Activated CD8-positive, alpha-beta memory T cell treated with anti-CD3 and anti-CD28 coated beads for 24 hours (primary cell): Measurements from ENCODE around the gene ZNF213.
"Not testable (repeated sequence)": the region's sequence is repeated elsewhere in the genome, so short reads cannot be mapped to it uniquely, and the experiment has no call there.

Experiments
- DNase-seq: peaks from one replicate; pipeline ENCODE4 v3.0.0-alpha.2; 2020

ZNF213 gene

DNA sequence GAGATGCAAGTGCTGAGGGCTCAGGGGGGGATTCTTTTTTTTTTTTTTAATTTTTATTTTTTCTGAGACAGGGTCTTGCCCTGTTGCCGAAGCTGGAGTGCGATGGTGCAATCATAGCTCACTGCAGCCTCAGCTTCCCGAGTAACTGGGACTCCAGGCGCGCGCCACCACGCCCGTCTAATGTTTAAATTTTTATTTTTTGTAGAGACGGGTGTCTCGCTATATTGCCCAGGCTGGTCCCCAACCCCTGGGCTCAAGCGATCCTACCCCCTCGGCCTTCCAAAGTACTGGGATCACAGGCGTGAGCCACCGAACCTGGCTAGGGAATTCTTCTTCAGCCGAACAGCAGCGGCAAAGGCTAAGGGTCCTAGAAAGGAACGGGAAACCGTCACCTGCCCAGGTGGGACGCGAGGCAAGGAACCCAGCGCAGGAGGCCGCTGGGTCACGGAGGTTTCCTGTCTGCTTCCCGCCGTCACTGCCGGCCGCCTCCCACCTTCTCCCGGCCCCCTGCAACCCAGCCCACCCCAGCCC, 39.9 kb downstream of the ZNF213 start:
- no peak for DNase-seq

DNA sequence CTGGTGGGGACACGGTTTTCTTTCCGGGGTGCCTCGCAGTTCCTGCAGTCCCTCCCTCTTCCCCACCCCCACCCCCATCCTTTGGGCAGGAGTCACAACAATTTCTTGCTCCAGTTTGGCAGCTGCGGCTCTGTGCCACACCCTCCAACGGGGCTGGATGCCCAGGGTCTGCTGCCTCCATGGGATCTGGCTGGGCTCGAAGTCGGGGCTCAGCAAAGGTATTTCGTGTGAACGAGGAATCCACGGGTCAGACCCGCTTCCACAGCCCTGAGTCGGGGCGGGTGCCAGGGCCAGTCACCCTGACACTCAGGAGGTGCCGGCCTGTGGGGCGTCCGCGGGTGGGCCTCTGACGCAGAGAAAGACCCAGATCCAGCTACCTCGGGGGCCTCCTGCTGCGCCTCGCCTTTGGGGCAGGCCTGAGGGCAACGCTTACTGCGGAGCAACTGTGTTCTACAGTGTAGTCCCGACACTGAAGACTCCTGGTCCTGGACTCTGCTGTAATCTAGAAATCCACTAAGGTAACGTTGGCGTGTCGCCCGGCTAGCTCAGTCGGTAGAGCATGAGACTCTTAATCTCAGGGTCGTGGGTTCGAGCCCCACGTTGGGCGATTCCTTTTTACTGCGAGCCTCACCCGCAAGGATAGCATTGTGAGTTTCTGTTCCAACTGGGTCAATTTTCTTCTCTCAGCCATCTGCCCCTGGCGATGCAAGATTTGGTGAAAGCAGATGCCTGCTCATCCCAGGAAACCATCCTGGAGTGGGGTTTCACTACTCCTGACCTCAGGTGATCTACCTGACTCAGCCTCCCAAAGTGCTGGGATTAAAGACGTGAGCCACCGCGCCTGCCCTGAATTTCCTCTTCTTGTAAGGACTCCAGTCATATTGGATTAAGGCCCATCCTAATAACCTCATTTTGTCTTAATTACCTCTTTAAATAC, 40.6 kb downstream of the ZNF213 start:
- DNase-seq: peak; percentile 82

DNA sequence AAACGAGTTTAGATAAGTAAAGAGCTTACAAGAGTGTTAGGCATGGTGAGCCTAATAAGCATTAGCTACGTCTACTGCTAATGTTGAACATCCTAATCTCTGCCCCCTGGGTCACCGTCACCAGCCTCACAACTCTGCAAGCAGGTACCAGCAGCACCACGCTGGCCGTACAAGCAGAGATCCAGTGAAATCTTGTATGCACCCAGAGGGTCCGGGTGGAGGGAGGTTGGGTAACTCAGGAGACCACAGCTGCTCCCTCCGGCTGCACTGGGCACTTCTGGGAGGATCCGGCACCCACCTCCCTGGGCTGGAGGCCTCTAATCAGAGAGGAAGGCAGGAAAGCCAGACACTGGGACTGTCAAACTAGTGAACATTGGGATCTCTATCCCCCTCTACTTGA, 44.8 kb downstream of the ZNF213 start:
- DNase-seq: no peak

DNA sequence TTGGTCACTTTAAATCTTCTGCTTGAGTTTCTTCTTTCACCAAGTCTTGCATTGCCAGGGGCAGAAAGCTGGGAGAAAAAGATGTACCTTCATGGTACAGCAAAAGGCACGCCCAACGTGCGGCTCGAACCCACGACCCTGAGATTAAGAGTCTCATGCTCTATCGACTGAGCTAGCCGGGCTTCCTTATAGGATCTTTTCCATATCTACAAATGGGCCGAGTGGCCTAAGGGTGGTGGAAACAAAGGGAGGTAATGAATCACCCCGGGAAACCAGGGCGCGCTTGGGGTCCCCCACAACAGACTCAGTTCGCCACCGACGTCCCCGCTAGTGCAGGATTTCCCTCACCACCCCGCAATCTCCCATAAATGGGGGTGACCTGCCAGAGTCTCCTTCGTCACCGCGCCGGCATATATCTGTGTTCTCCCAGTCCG, 45.6 kb downstream of the ZNF213 start:
- DNase-seq: no peak

DNA sequence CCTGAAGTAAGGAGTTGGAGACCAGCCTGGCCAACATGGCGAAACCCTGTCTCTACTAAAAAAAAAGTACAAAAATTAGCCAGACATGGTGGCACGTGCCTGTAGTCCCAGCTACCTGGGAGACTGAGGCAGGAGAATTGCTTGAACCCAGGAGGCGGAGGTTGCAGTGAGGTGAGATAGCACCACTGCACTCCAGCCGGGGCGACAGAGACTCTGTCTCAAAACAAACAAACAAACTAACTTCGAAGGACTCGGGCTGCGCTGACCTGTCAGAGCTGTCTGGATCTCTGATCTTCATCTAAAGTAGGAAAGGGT, 47.4 kb downstream of the ZNF213 start:
- not testable (repeated sequence) for DNase-seq

DNA sequence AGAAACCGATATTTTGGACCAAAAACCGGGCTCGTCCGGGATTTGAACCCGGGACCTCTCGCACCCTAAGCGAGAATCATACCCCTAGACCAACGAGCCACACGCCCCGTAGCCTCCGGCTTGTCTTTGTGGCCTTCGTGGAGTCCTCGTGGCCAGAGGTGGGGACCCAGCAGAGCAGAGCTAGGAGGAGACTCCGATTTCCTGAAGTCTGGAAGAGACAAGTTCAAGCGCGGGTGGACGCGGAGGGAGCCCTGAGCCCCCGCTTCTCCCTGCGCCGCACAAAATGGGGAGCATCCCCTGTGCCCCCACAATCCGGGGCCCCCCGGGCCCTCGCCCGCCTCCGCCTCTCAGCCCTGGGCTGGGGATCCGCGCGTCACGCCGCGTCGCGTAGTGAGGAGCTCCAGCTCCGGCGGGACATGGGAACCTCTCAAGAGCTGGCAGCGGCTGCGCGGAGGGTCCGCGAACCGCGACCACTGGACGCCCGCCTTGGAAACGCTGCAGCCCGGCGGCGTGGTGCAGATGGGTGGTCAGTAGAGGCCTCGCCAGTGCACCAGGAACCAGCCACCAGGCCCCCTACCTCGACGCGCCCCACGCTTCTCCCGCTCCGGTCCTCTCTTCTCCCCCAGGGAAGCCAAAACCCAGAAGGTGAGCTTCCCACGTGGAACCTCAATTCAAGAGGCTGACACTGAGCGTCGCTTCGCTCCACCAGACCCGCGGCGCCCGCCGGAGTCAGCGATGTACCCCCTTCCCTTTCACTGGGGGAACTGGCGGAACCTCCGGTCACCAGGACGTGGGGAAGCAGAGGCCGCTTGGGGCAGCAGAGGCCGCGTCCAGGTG, 48.0 kb downstream of the ZNF213 start:
- DNase-seq: peak; percentile 91

DNA sequence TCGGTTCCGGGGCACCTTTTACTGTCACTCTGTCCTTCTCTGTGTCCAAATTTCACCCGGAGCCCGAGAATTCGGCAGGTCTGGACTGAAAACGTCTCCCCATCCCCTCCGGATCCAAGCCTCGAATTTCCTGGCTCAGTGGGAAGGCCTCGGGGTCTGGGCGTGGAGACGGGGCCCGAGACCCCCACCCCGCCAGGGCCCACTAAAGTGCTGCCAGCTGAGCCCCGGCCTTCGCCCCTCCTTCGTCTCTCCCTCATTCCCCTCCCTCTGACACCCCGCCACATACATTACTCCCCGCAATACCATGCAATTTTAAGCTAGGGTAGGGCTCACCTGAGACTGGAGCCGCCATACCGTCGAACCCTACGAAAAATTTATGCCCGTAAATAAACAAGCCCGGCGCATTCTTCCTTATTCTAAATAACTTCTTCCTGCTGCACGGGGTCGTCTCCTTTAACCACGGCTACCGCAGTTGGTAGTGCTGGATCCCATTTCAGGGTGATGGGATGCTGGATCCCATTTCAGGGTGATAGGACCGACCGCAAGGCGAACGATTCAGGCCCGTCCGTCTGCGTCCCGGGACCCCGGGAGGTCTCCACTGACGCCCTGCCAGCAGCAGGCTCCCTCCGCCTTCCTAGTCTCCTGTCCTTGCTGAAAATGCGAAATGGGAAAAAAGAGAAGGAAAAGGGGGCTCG, 48.8 kb downstream of the ZNF213 start:
- DNase-seq: no peak

DNA sequence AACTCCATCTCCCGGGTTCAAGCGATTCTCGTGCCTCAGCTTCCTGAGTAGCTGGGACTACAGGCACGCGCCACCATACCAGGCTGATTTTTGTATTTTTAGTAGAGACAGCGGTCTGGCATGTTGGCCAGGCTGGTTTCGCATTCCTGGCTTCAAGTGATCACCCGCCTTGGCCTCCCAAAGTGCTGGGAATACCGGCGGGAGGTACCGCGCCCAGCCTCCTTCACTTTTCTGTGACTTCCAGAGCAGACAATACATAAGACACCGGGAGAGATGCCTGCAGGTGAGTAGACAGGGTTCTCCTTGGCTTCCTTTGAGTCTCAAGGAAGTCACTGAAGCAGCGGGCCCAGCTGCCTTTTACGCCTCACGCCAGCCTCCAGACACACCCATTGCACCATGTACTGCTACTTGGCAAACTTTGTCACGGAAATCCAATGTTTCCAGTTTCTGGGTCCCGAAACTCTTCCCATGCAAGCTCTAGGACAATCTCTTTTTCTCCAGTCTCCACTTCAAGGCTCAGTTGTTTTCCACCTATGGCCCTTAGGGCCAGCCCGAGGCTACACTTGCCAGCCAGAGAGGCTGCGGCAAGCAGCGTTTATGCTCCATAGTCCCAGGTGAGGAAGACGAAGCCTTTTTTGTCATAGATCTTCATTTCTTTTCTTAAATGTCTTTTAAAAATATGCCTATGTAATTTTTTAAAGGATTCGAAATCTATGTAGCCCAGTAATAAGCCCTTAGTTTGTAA, 52.3 kb downstream of the ZNF213 start:
- DNase-seq: no peak

DNA sequence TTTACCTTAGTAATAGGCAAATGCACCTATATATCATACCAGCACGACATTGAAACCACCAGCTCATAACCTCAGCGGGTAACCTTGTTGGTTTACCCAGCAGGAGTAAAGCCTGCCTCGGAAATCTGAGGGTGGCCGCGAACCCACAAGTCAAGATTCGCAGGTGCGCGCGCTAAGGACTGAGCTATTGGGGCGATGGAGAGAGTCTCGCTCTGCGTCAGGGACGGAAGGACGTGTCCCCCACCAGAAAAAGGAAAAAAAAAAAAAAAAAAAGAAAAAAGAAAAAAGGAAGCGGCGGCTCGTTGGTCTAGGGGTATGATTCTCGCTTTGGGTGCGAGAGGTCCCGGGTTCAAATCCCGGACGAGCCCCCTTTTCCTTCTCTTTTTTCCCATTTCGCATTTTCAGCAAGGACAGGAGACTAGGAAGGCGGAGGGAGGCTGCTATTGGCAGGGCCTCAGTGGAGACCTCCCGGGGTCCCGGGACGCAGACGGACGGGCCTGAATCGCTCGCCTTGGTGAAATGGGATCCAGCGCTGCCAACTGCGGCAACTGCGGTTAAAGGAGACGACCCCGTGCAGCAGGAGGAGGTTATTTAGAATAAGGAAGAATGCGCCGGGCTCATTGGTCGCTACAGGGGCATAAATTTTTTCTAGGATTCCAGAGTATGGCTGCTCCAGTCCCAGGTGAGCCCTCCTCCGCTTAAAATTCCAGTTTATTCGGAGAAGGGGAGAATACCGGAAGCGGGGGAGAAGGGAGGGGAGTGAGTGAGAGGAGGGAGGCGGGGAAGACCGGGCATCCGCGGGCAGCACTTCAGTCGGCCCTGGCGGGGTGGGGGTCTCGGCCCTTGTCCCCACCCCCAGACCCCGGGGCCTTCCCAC, 53.2 kb downstream of the ZNF213 start, which contains the start of gene OR1F1:
OR1F1 (plus strand) TSS at position 407 of the 877 bp plus-strand sequence.
- DNase-seq: peak; percentile 85

DNA sequence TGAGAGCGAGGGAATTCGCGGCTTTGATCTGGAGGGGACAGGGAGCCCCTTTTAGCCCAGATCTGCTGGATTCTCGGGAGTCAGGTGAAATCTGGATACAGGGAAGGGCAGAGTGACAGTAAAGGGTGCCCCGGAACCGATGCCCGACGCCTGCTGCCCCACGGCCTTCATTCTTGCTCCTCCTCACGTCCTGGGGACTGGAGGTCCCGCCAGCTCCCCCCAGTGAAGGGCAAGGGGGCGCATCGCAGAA, 53.8 kb downstream of the ZNF213 start:
- DNase-seq: no peak

DNA sequence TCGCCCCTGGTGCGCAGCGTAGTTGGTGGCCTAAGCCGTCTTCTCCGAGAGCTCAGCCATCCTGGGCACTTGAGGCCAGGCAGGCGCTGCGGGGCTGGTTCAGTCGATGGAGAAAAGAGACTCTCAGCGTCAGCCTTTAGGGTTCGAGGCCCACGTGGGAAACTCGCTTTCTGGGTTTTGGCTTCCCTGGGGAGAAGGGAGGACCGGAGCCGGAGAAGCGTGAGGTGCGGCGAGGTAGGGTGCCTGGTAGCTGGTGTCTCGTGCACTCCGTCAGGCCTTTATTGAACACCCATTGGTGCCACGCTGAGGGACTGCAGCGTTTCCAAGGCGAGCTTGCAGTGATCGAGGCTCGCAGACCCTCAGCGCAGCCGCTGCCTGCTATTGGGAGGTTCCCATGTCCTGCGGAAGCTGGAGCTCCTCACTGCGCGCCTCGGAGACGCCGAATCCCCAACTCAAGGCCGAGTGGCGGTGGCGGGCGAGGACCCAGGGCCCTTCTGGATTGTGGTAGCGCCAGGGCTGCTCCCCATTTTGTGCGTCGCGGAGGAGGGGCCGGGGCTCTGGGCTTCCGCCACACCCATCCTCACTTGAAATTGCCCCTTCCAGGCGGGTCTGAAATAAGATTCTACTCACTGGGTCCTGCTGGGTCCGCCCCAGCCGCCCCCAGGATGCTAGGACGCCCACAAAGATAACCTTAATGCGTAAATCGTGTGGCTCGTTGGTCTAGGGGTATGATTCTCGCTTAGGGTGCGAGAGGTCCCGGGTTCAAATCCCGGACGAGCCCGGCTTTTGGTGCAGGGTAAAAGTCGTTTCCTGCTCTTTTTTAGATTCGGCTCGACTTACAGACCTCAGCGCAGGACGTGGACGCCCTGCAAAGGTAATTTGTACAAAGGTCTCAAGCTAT, 54.3 kb downstream of the ZNF213 start:
- DNase-seq: peak; percentile 90

DNA sequence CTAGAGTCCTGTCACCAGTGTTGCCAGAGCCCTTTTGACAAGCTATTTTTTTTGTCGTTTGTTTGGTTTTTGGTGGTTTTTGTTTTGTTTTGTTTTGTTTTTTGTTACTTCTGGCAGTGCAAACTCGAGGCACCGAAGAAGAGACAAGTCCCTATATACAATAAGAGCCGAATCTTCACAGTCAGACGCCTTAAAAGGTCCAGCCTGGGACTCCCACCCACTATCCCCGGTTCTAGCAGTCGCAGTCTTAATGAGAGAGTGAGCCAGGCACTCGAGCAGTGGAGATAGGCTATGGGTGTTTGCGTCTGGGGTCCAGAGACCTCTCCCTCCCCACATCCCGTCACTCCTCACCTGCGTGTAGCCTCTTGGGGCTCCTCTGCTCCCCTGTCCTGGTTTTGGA, 55.0 kb downstream of the ZNF213 start:
- no peak for DNase-seq

DNA sequence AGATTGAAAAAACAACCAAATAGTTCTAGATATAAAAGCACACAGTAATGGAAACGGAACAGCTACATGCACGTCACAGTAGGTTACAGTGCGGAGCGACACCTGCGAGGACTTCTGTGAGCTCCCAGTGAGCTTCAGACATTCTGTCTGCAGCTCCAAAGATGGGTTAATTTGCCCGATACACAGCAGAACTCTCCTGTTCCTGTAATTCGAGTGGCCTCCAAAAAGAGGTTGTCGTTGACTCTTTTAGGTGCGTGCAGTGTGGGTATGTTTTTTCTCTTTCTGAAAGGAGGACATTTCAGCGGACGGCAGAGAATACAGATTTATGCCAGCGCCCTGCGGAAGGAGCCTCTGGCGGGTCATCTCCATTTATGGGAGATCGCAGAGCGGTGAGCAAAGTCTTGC, 56.1 kb downstream of the ZNF213 start:
- no peak for DNase-seq
